OCI-LY1 (cell line): ENCODE measurements around the gene ZNF254.

ENCODE experiments used
- EZH2 ChIP-seq: fragments of 200-600 bp; sonication (generic), shearing (Covaris generic); IDR thresholded peaks from 2 replicates; pipeline ENCODE4 v1.8.0; 2017; ENCODE audit warnings: borderline replicate concordance, mixed run types, mild to moderate bottlenecking, antibody characterized with exemption, low read length, moderate library complexity, mixed read lengths
- TF ChIP-seq, protein P1 (sequence below): fragments of 200-600 bp; sonication (generic), shearing (Covaris generic); IDR thresholded peaks from 2 replicates; pipeline ENCODE4 v1.5.1; 2017; ENCODE audit warnings: mild to moderate bottlenecking, antibody characterized with exemption, low read length, moderate library complexity, mixed read lengths

DNA sequence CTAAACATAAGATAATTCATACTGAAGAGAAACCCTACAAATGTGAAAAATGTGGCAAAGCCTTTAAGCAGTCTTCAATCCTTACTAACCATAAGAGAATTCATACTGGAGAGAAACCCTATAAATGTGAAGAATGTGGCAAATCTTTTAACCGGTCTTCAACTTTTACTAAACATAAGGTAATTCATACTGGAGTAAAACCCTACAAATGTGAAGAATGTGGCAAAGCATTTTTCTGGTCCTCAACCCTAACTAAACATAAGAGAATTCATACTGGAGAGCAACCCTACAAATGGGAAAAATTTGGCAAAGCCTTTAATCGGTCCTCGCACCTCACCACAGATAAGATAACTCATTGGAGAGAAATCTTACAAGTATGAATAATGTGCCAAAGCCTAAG is 40.6 kb downstream of the ZNF254 start:
- TF ChIP-seq, protein P1, sequence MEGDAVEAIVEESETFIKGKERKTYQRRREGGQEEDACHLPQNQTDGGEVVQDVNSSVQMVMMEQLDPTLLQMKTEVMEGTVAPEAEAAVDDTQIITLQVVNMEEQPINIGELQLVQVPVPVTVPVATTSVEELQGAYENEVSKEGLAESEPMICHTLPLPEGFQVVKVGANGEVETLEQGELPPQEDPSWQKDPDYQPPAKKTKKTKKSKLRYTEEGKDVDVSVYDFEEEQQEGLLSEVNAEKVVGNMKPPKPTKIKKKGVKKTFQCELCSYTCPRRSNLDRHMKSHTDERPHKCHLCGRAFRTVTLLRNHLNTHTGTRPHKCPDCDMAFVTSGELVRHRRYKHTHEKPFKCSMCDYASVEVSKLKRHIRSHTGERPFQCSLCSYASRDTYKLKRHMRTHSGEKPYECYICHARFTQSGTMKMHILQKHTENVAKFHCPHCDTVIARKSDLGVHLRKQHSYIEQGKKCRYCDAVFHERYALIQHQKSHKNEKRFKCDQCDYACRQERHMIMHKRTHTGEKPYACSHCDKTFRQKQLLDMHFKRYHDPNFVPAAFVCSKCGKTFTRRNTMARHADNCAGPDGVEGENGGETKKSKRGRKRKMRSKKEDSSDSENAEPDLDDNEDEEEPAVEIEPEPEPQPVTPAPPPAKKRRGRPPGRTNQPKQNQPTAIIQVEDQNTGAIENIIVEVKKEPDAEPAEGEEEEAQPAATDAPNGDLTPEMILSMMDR = no peak
- TF ChIP-seq EZH2 = no peak
